K562 (cell line): ENCODE data around the gene SLC39A13.

Experiments used
- CEBPG ChIP-seq, 3 experiments: fragments of 200-800 bp in 1 of 3; sonication (Bioruptor generic) in 1 of 3; sonication (generic) in 1 of 3; formaldehyde crosslinking in 1 of 3; IDR thresholded peaks in 2 of 3; conservative IDR thresholded peaks in 1 of 3; 2 replicates each; pipeline versions ENCODE4 v1.6.1 to v1.8.0; 2016 to 2022; ENCODE audit warnings: missing compliant biosample characterization in 2 of 3, missing genetic modification characterization in 2 of 3, mild to moderate bottlenecking in 1 of 3, missing genetic modification reagents in 1 of 3
- FOXJ3 ChIP-seq: sonication (generic); formaldehyde crosslinking; IDR thresholded peaks from 2 replicates; pipeline ENCODE4 v1.4.0; 2020; ENCODE audit warnings: mild to moderate bottlenecking, missing genetic modification reagents
- MCM2 ChIP-seq: fragments of 450-650 bp; IDR thresholded peaks from 2 replicates; pipeline ENCODE4 v1.6.1; 2017; ENCODE audit warnings: low read depth, mild to moderate bottlenecking
- MEF2A ChIP-seq: IDR thresholded peaks from 2 replicates; pipeline ENCODE4 v1.6.1; 2011; ENCODE audit warnings: low read depth, mild to moderate bottlenecking, low read length, moderate library complexity; ENCODE audit not compliant: control insufficient read depth
- NFATC3 ChIP-seq: fragments of 450-650 bp; IDR thresholded peaks from 2 replicates; pipeline ENCODE4 v1.6.1; 2017; ENCODE audit warnings: mild to moderate bottlenecking
- RAD51 ChIP-seq: fragments of 450-650 bp; IDR thresholded peaks from 2 replicates; pipeline ENCODE4 v1.7.1; 2016; ENCODE audit warnings: low read depth, mild to moderate bottlenecking, borderline replicate concordance
- TAF1 ChIP-seq: IDR thresholded peaks from 2 replicates; pipeline ENCODE4 v1.6.1; 2011; ENCODE audit warnings: mild to moderate bottlenecking, low read length, moderate library complexity; ENCODE audit not compliant: insufficient read depth, control insufficient read depth, severe bottlenecking; ENCODE audit errors: extremely low read depth
- TFAM ChIP-seq: fragments of 250-450 bp; sonication (Bioruptor Pico); conservative IDR thresholded peaks from 2 replicates; pipeline ENCODE4 v1.5.0; 2021; ENCODE audit warnings: mild to moderate bottlenecking, moderate library complexity
- ZBTB8A ChIP-seq: fragments of 450-650 bp; IDR thresholded peaks from 2 replicates; pipeline ENCODE4 v1.6.1; 2018; ENCODE audit warnings: mild to moderate bottlenecking, moderate library complexity; ENCODE audit not compliant: partially characterized antibody
- TF ChIP-seq, protein P1 (sequence below): fragments of 450-650 bp; formaldehyde crosslinking; IDR thresholded peaks from 2 replicates; pipeline ENCODE4 v1.4.0; 2022; ENCODE audit warnings: mild to moderate bottlenecking, moderate library complexity

DNA sequence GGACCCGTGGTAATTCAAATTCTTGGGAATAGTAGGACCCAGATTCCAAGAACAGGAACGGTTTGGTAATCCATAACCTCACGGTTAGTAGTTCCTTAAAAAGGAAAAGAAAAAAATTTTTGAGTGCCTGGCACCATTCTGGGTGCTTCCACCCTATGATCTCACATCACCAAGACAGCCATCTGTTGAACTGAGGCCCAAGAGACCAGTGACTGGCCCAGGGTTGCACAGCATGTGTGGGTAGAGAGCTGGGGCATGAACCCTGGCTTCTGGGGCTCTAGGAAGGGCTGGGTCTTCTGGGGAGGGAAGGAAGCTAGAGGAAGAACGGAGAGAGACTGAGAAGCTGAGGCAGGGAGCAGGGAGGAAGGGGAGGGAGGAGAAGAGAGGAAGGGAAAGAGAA is 25.3 kb upstream of the SLC39A13 start:
- TF ChIP-seq NFATC3, result no peak
- no peak for TF ChIP-seq FOXJ3 (CRISPR knock-in tag)
- no peak for TF ChIP-seq MEF2A
- no peak for TF ChIP-seq TFAM (CRISPR knock-in tag)
- no peak for TF ChIP-seq RAD51
- no peak for TF ChIP-seq TAF1
- no peak for TF ChIP-seq CEBPG (CRISPR knock-in tag; IDR thresholded peaks at IDR 0.05)
- TF ChIP-seq CEBPG (tag; conservative IDR thresholded peaks at IDR 0.05 in 1 of 2, IDR thresholded peaks at IDR 0.05 in 1 of 2), result no peak
- TF ChIP-seq ZBTB8A, result no peak
- TF ChIP-seq, protein P1, sequence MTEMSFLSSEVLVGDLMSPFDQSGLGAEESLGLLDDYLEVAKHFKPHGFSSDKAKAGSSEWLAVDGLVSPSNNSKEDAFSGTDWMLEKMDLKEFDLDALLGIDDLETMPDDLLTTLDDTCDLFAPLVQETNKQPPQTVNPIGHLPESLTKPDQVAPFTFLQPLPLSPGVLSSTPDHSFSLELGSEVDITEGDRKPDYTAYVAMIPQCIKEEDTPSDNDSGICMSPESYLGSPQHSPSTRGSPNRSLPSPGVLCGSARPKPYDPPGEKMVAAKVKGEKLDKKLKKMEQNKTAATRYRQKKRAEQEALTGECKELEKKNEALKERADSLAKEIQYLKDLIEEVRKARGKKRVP (CRISPR knock-in tag), result no peak
- no peak for TF ChIP-seq MCM2
